GM12891 (cell line): ENCODE results near the gene MYH9.
A peak's percentile ranks its signal among the peaks of the same experiment; 100 is the strongest.
"Not testable (repeated sequence)": the region's sequence is repeated elsewhere in the genome, so short reads cannot be mapped to it uniquely, and the experiment has no call there.

Experiments used
- DNase-seq: peaks from one replicate; pipeline ENCODE4 v3.0.0; 2011; ENCODE audit warnings: low spot score; ENCODE audit not compliant: insufficient read length
- FAIRE-seq: peaks from 2 replicates; lab custom pipeline; 2011; peaks lifted over from hg19 to GRCh38; lab: Jason Lieb, UNC
- PAX5 ChIP-seq: IDR thresholded peaks from 2 replicates; pipeline ENCODE4 v1.6.1; 2011; ENCODE audit warnings: low read length, moderate library complexity, mild to moderate bottlenecking; ENCODE audit not compliant: insufficient read depth, severe bottlenecking
- POLR2A ChIP-seq: IDR thresholded peaks from 2 replicates; pipeline ENCODE4 v1.6.1; 2011; ENCODE audit warnings: low read depth, low read length, control low read depth
- POLR2AphosphoS5 ChIP-seq: IDR thresholded peaks from 2 replicates; pipeline ENCODE4 v1.6.1; 2011; ENCODE audit warnings: low read depth, low read length, control low read depth
- POU2F2 ChIP-seq: IDR thresholded peaks from 2 replicates; pipeline ENCODE4 v1.6.1; 2011; ENCODE audit warnings: low read depth, mild to moderate bottlenecking, control low read depth, low read length, moderate library complexity
- SPI1 ChIP-seq: IDR thresholded peaks from 2 replicates; pipeline ENCODE4 v1.6.1; 2011; ENCODE audit warnings: low read depth, low read length, control low read depth
- TAF1 ChIP-seq: IDR thresholded peaks from 2 replicates; pipeline ENCODE4 v1.6.1; 2011; ENCODE audit warnings: low read depth, low read length, control low read depth

MYH9 gene

GRCh38 chr22:36279219-36279666 lies 108.5 kb downstream of the MYH9 start:
- peak; percentile 26 for FAIRE-seq
- DNase-seq: no peak
- TF ChIP-seq PAX5 (no peak), POLR2A (no peak), SPI1 (no peak), POLR2AphosphoS5 (no peak), TAF1 (no peak), POU2F2 (no peak)

- FAIRE-seq (peak; percentile 95), DNase-seq (peak; percentile 65)
- TF ChIP-seq SPI1: peak; percentile 42
- TF ChIP-seq POU2F2: 0 out of 2 replicates have a peak, but pooled peaks have one; percentile 18
- TF ChIP-seq PAX5: no peak
These were observed 110.1 kb downstream of the MYH9 start for GRCh38 chr22:36277482-36278291.

- FAIRE-seq (no peak), DNase-seq (no peak)
- TF ChIP-seq TAF1 (no peak), POLR2AphosphoS5 (no peak), POU2F2 (no peak), SPI1 (no peak), POLR2A (no peak), PAX5 (no peak)
These were observed 113.2 kb downstream of the MYH9 start for GRCh38 chr22:36274531-36274930.

- FAIRE-seq, DNase-seq: not testable (repeated sequence)
These were observed 115.8 kb downstream of the MYH9 start for GRCh38 chr22:36271951-36272350.

- FAIRE-seq, DNase-seq: not testable (repeated sequence)
These were observed 116.5 kb downstream of the MYH9 start for GRCh38 chr22:36271231-36271630.

GRCh38 chr22:36267896-36268485 lies 119.8 kb downstream of the MYH9 start:
- TF ChIP-seq TAF1: no peak
- no peak for TF ChIP-seq POU2F2
- no peak for TF ChIP-seq POLR2A
- TF ChIP-seq POLR2AphosphoS5: no peak
- no peak for TF ChIP-seq PAX5
- TF ChIP-seq SPI1: no peak
- FAIRE-seq (no peak), DNase-seq (no peak)

- DNase-seq: no peak
- TF ChIP-seq POLR2AphosphoS5 (no peak), TAF1 (no peak), SPI1 (no peak), POU2F2 (no peak), PAX5 (no peak), POLR2A (no peak)
- no peak for FAIRE-seq
These were observed 120.7 kb downstream of the MYH9 start for GRCh38 chr22:36267058-36267457.

GRCh38 chr22:36263886-36264664 lies 123.7 kb downstream of the MYH9 start:
- not testable (repeated sequence) for FAIRE-seq, DNase-seq

GRCh38 chr22:36263216-36263673 lies 124.5 kb downstream of the MYH9 start:
- DNase-seq, FAIRE-seq: not testable (repeated sequence)

GRCh38 chr22:36262307-36262706 lies 125.5 kb downstream of the MYH9 start:
- peak; percentile 16 for FAIRE-seq
- not testable (repeated sequence) for DNase-seq

- peak; percentile 57 for FAIRE-seq
- not testable (repeated sequence) for DNase-seq
These were observed 126.1 kb downstream of the MYH9 start for GRCh38 chr22:36261675-36262074.
